Upper lobe of right lung (tissue), 1 donor: ENCODE data around the gene FLAD1. TPM values are rescaled to one million over a fixed set of nuclear protein-coding genes. Genes with fewer than 3 reads are reported as not detected.

Experiments used
- ATAC-seq: fragments of 200-7000 bp; cut with Tn5 transposase; one replicate; pipeline ENCODE4 v1.9.1; 2020; ENCODE audit warnings: mild to moderate bottlenecking, moderate library complexity
- DNase-seq: peaks from one replicate; pipeline ENCODE4 v3.0.0-alpha.2; 2020
- H3K27ac ChIP-seq: fragments of 200-600 bp; one replicate; pipeline ENCODE4 v1.8.0; 2022
- H3K27me3 ChIP-seq: fragments of 200-600 bp; one replicate; pipeline ENCODE4 v1.8.0; 2022; ENCODE audit warnings: mild to moderate bottlenecking
- H3K36me3 ChIP-seq: fragments of 200-600 bp; one replicate; pipeline ENCODE4 v1.8.0; 2022
- H3K4me1 ChIP-seq: fragments of 200-600 bp; one replicate; pipeline ENCODE4 v1.8.0; 2022
- H3K4me3 ChIP-seq: fragments of 200-600 bp; one replicate; pipeline ENCODE4 v1.8.0; 2022; ENCODE audit warnings: mild to moderate bottlenecking
- H3K9me3 ChIP-seq: fragments of 200-600 bp; one replicate; pipeline ENCODE4 v1.8.0; 2022
- CTCF ChIP-seq: fragments of 200-600 bp; IDR thresholded peaks from one replicate; pipeline ENCODE4 v1.8.0; 2022; ENCODE audit warnings: antibody characterized with exemption
- intact Hi-C: fragments of 100-400 bp; cut with DNase I; formaldehyde crosslinking; loops from one replicate; pipeline ENCODE4 v1.11.0; 2022
- total RNA-seq: library from RNA; stranded (reverse); fragmentation: NEBNext Ultra II Directional; extraction: Animal tissue kit (Norgen Biotek cat#: 25700); gene quantifications from one replicate; pipeline ENCODE4 v1.2.1, GENCODE V29; 2021
- donor health status: DM: no; HTN: yes; CAD: no; lungs with severe emphysema.

Gene FLAD1
- total RNA-seq, 1 donor from 2014 or later: 29.0 TPM

- intact Hi-C loops: no loop called here
- DNase-seq (no peak), ATAC-seq (no peak)
- Histone ChIP-seq H3K9me3 (no peaks in the 10 kb centered on the region), H3K36me3 (peaks cover 57% of the 10 kb centered on the region), H3K4me1 (peaks cover 35% of the 10 kb centered on the region), H3K27ac (no peak overlapping the region), H3K4me3 (no peak overlapping the region), H3K27me3 (no peaks in the 10 kb centered on the region)
- TF ChIP-seq CTCF: no peak
These were observed 17.0 kb upstream of the FLAD1 start for GRCh38 chr1:154966111-154966510.

- no peaks in the 10 kb centered on the region for H3K27me3 ChIP-seq
- peaks cover 57% of the 10 kb centered on the region for H3K36me3 ChIP-seq
- no peak overlapping the region for H3K4me3 ChIP-seq
- intact Hi-C loops: no loop called here
- no peak for ATAC-seq
- no peak for DNase-seq
- TF ChIP-seq CTCF: no peak
- H3K4me1 ChIP-seq: peaks cover 46% of the 10 kb centered on the region
- no peaks in the 10 kb centered on the region for H3K9me3 ChIP-seq
- H3K27ac ChIP-seq: peak overlapping the region; percentile 93
These were observed 15.7 kb upstream of the FLAD1 start for GRCh38 chr1:154967331-154967950.

GRCh38 chr1:154968731-154969130 is 14.4 kb upstream of the FLAD1 start:
- ATAC-seq: no peak
- intact Hi-C loops: no loop called here
- Histone ChIP-seq H3K9me3 (no peaks in the 10 kb centered on the region), H3K4me3 (peak overlapping the region; percentile 63), H3K4me1 (peaks cover 48% of the 10 kb centered on the region), H3K27me3 (no peaks in the 10 kb centered on the region), H3K27ac (peak overlapping the region; percentile 93), H3K36me3 (peaks cover 51% of the 10 kb centered on the region)
- no peak for DNase-seq
- no peak for TF ChIP-seq CTCF

- Histone ChIP-seq H3K9me3 (no peaks in the 10 kb centered on the region), H3K4me3 (peak overlapping the region; percentile 63), H3K27ac (peak overlapping the region; percentile 93), H3K27me3 (no peaks in the 10 kb centered on the region), H3K36me3 (peaks cover 47% of the 10 kb centered on the region), H3K4me1 (peaks cover 48% of the 10 kb centered on the region)
- no peak for TF ChIP-seq CTCF
- ATAC-seq (no peak), DNase-seq (no peak)
- intact Hi-C loops: no loop called here
These were observed 13.9 kb upstream of the FLAD1 start for GRCh38 chr1:154969246-154969645.

- H3K36me3 ChIP-seq: peaks cover 41% of the 10 kb centered on the region
- DNase-seq: no peak
- no peak for TF ChIP-seq CTCF
- peaks cover 48% of the 10 kb centered on the region for H3K4me1 ChIP-seq
- no peaks in the 10 kb centered on the region for H3K9me3 ChIP-seq
- peak overlapping the region; percentile 63 for H3K4me3 ChIP-seq
- intact Hi-C loops: no loop called here
- H3K27me3 ChIP-seq: no peaks in the 10 kb centered on the region
- ATAC-seq: no peak
- H3K27ac ChIP-seq: peak overlapping the region; percentile 93
These were observed 13.2 kb upstream of the FLAD1 start for GRCh38 chr1:154969860-154970452.
